COLO829 (cell line): ENCODE data around the gene RIT1.
A peak's percentile ranks its signal among the peaks of the same experiment; 100 is the strongest.
"Not testable (repeated sequence)": the region's sequence is repeated elsewhere in the genome, so short reads cannot be mapped to it uniquely, and the experiment has no call there.

Experiments used
- DNase-seq: peaks from one replicate; pipeline ENCODE4 v3.0.0; 2012; ENCODE audit warnings: low spot score

RIT1 gene

DNA sequence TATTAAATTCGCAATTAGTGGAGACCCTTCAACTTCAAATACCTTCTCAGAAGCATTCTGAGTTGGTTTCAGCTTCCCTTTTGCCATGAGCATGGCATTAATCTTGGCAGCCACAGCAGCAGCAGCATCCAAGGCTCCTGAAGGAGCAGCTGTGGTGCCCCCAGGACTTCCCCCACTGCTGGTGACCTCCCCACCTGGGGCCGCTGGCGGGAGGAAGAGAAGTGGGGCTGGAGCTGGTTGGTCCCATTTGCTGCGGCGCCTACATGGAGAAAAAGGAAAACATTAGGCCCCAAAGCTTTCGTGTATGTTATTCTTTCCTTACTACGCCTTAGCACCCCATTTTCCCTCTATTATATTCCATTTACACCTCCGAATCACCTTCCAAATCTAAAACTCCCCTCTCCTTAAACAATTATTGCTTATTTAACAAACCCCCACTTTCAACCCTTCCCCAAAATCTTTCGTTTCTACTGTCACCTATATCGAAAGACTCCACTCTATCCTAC is 22.5 kb upstream of the RIT1 start:
- no peak for DNase-seq

- no peak for DNase-seq
These were observed 21.3 kb upstream of the RIT1 start for GRCh38 chr1:155932487-155932886.

DNA sequence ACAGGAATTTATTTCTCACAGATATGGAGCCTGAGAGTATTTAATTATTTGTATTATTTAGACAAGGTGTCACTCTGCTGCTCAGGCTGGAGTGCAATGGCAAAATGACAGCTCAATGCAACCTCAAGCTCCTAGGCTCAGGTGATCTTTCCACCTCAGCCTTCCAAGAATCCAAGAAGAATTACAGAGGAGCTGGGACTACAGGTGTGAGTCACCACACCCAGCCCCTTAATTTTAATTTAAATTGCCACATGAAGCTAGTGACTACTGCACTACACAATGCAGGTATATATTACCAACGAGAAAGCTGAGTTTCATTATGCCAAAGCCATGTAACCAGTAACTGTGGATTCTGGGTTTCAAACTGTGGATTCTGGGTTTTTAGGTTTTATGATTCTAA is 20.9 kb upstream of the RIT1 start:
- no peak for DNase-seq

DNA sequence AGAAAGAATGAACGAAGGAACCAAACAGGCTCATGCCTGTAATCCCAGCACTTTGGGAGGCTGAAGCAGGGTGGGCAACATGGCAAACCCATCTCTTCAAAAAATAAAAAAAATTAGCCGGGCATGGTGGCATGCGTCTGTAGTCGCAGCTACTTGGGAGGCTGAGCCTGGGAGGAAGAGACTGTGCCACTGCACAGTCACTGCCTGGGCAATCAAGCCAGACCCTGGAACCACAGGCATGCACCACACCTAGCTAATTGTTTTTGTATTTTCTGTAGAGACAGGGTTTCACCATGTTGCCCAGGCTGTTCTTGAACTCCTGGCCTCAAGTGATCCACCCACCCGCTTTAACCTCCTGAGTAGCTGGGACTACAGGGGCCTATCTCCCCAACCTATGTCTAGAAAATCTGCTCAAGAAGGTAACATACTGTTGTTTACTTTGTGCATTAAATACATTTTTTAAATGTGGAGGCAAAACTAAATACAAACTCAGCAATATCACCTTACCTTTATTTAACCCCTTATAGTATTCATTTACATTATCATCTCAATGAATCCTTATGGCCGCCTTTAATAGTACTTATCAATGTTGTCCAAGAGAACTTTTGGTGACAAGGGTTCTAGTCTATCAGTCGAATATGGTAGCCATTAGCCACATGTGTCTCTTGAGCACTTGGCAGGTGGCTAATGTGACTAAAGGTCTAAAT is 20.3 kb upstream of the RIT1 start:
- DNase-seq, result no peak

GRCh38 chr1:155930725-155931124 is 19.6 kb upstream of the RIT1 start:
- not testable (repeated sequence) for DNase-seq

GRCh38 chr1:155929057-155929456 is 17.9 kb upstream of the RIT1 start:
- no peak for DNase-seq

DNA sequence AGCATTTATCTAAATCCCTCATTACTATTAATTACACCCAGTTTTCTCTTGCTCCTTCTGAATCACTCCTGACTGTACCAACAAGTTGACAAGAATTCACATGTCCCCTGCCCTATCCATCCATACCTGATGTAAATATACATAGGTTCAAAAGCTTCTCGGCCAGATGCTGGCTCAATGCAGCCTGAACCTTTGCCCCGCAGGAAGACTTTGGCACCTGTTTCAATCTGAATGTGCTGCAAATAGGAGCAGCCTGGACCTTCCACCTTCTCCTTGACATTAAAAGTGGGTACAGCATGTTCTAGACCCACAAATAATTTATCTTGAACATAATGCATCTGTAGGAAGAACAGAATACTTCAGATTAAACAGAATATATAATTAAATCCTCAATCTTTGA is 14.4 kb upstream of the RIT1 start:
- no peak for DNase-seq

GRCh38 chr1:155920717-155921116 is 9.6 kb upstream of the RIT1 start:
- no peak for DNase-seq

- DNase-seq, result no peak
These were observed 8.7 kb upstream of the RIT1 start for GRCh38 chr1:155919801-155920200.

DNA sequence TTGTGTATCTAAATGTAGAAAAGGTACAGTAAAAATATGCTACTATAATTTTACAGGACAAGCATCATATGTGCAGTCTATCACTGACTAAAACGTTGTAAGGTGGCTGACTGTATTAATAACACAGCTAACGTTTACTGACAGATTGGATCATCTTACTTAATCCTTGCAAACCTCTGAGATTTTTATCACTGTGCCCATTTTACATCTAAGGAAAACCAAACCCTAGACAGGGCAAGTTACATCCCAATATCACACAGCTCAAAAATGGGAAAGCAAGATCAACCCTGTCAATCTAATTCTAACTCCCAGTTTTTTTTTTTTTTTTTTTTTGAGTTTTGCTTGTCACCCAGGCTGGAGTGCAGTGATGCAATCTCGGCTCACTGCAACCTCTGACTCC is 7.5 kb upstream of the RIT1 start:
- no peak for DNase-seq

DNA sequence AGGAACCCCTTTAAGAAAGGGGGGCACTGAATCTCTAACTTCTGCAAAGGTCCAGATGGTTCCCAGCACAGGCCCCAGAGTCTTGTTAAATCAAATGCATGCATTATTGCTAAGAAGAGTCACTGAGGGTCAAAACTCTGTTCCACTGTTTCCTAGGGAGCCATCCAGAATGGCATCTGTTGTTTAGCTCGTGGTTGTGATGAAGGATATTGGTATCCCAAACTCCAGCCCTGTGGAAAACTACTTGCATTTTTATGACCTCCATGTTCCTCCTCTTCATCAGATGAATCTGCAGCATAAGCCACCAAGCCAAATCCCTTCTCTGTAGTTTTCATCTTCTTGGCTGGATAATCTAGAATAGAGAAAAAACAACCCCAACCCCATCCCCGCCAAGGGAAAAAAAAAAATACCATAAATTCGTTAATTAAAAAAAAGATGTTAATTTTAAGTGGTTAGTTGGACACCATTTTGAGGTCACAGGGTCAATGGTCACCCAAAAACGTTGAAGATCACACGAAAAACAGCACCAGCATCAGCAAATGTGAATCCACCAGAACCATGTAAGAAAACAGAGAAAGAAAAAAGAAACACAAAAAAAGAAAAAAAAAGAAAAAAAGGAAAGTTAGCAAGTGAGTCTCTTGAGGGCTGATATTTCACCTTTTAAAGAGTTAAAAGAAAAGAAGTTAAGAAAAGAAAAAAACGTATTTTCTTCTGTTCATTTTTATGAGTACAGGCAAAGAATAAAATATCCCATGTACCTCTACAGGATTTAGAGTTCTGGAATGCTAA is 3.0 kb upstream of the RIT1 start:
- no peak for DNase-seq

DNA sequence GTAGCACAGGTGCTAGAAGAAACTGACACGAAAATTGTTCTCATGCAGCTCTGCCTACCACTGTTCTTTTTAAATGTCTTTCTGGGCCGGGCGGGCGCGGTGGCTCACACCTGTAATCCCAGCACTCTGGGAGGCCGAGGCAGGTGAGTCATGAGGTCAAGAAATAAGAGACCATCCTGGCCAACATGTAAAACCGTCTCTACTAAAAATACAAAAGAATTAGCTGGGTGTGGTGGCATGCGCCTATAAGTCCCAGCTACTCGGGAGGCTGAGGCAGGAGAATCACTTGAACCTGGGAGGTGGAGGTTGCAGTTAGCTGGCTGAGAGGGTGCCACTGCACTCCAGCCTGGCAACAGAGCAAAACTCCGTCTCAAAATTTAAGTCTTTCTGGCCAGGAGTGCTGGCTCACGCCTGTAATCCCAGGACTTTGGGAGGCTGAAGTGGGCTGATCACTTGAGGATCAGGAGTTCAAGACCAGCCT is 947 bp upstream of the RIT1 start:
- DNase-seq, result no peak

DNA sequence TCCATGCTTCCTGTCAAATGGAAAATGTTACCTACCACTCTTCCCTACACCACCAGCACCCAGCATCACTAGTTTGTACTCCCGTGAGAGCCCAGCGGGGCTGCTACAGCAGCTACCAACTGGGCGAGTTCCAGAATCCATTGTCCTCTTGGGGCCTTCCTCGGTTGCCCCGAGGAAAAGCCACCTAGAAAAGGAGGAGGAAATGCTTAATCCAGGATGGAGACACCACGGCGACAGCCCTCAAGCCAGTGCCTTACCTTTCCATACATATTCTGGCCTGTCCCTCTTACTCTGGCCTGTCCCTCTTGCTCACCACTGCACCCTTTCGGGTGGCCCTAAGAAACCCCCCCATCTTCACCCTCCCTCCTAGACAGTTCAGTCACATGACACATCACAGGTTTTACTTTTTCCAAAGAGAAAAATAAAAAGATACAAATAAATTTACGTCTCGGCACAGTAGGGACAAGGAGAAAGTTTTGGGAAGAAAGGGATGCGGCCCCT is 478 bp downstream of the RIT1 start:
- no peak for DNase-seq

DNA sequence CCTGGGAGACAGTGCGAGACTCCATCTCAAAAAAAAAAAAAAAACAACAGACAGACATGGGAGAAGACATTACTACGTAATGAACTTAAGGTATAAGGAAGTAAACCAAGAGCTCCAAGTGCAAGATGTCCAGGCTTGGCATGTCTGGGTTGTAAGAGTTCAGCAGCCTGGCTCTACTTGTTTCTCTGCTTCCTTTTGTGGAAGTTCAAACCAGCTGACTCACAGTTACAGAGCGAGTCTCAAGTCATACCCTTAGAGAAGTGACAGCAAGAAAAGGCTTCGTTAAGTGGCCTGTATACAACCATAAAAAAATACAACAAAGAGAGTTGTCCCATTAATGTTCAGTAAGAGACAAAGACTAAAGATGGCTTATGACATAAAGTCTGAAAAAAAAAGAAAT is 1.3 kb downstream of the RIT1 start:
- no peak for DNase-seq

- no peak for DNase-seq
These were observed 6.9 kb downstream of the RIT1 start for GRCh38 chr1:155904261-155904660.

DNA sequence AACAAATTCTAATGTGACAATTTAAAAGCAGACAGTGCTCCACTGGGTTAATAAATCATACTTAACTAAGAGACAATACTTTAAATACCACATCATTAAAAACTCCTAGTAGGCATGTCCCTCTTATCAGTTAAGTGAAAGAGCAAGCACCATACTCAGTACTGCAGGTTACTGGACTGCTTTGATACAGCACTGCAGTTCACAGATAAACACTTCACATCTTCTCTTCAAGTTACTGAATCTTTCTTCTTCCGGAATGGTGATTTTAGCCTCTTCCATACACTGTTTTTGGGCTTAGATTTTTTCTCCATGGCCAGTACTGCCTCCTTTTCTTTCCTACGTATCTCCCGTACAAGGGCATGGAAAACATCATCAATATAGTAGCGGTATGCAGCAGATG is 11.0 kb downstream of the RIT1 start:
- no peak for DNase-seq

GRCh38 chr1:155899683-155900082 is 11.5 kb downstream of the RIT1 start:
- DNase-seq, result no peak

- DNase-seq, result no peak
These were observed 12.3 kb downstream of the RIT1 start for GRCh38 chr1:155898888-155899287.

- DNase-seq, result no peak
These were observed 13.4 kb downstream of the RIT1 start for GRCh38 chr1:155897746-155898145.

DNA sequence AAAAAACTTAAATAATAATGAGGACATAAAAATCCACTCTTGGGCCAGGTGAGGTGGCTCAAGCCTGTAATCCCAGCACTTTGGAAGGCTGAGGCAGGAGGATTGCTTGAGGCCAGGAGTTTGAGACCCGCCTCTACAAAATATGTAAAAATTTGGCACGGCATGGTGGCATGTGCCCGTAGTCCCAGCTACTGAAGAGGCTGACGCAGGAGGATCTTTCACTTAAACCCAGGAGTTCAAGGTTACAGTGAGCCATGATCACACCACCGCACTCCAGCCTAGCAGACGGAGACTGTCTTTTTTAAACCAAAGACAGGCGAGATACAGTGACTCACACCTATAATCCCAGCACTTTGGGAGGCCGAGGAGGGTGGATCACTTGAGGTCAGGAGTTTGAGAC is 14.7 kb downstream of the RIT1 start:
- DNase-seq, result not testable (repeated sequence)

DNA sequence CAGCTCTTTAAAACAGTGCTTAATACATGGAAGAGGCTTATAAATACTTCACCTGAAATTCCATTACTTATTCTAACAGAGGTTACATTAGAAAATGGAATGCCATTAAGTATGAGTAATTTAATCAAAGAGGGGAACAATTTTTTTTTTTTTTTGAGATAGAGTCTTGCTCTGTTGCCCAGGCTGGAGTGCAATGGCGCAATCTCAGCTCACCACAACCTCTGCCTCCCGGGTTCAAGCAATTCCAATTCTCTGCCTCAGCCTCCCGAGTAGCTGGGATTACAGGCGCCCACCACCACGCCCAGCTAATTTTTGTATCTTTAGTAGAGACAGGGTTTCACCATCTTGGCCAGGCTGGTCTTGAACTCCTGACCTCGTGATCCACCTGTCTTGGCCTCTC is 15.5 kb downstream of the RIT1 start:
- not testable (repeated sequence) for DNase-seq

GRCh38 chr1:155893389-155894142 is 17.6 kb downstream of the RIT1 start:
- DNase-seq, result peak; percentile 84
